NT2/D1 (cell line): ENCODE data around the gene DDX39A.

Experiments
- DNase-seq: peaks from one replicate; pipeline ENCODE4 v3.0.0-alpha.2; 2011; ENCODE audit warnings: low read depth, low spot score
- H3K27me3 ChIP-seq: 2 replicates; pipeline ENCODE4 v1.6.0; 2011; ENCODE audit warnings: mild to moderate bottlenecking; ENCODE audit not compliant: insufficient read length, insufficient read depth
- H3K36me3 ChIP-seq: 2 replicates; pipeline ENCODE4 v1.6.1; 2011; ENCODE audit warnings: mild to moderate bottlenecking, low read length, mixed read lengths; ENCODE audit not compliant: insufficient read depth, insufficient read length
- H3K4me1 ChIP-seq: 2 replicates; pipeline ENCODE4 v1.5.1; 2011; ENCODE audit not compliant: insufficient read depth, insufficient read length
- H3K4me3 ChIP-seq: 2 replicates; pipeline ENCODE4 v1.5.1; 2011; ENCODE audit warnings: low read depth; ENCODE audit not compliant: insufficient read length
- H3K9ac ChIP-seq: 2 replicates; pipeline ENCODE4 v1.6.0; 2011; ENCODE audit warnings: low read depth; ENCODE audit not compliant: insufficient read length
- H3K9me3 ChIP-seq: 2 replicates; pipeline ENCODE4 v1.5.1; 2011; ENCODE audit warnings: mild to moderate bottlenecking, low read length; ENCODE audit not compliant: insufficient read depth
- SUZ12 ChIP-seq: IDR thresholded peaks from 2 replicates; pipeline ENCODE4 v1.6.1; 2011; ENCODE audit not compliant: insufficient read length, insufficient read depth; ENCODE audit errors: extremely low read depth
- YY1 ChIP-seq: IDR thresholded peaks from 2 replicates; pipeline ENCODE4 v1.6.1; 2011; ENCODE audit not compliant: insufficient read length, insufficient read depth
- ZNF274 ChIP-seq: IDR thresholded peaks from 2 replicates; pipeline ENCODE4 v1.6.1; 2011; ENCODE audit warnings: mild to moderate bottlenecking, low read depth, low read length

Gene DDX39A

GRCh38 chr19:14433554-14434501 is 14.7 kb upstream of the DDX39A start:
- Histone ChIP-seq H3K4me1 (peaks cover 11% of the 10 kb centered on the region), H3K9me3 (no peaks in the 10 kb centered on the region), H3K36me3 (peaks cover 6% of the 10 kb centered on the region), H3K4me3 (peak overlapping the region; percentile 70), H3K27me3 (peaks cover 3% of the 10 kb centered on the region), H3K9ac (peak overlapping the region; percentile 89)
- DNase-seq = no peak
- TF ChIP-seq SUZ12 = no peak
- TF ChIP-seq YY1 = no peak
- no peak for TF ChIP-seq ZNF274

- H3K36me3 ChIP-seq = peaks cover 6% of the 10 kb centered on the region
- H3K4me3 ChIP-seq = peak within 1 kb of the TSS; percentile 70
- H3K9me3 ChIP-seq = no peaks in the 10 kb centered on the region
- DNase-seq = peak; percentile 30
- peak within 1 kb of the TSS; percentile 89 for H3K9ac ChIP-seq
- TF ChIP-seq YY1 = no peak
- no peak for TF ChIP-seq SUZ12
- no peak for TF ChIP-seq ZNF274
- H3K27me3 ChIP-seq = peaks cover 3% of the 10 kb centered on the region
- H3K4me1 ChIP-seq = peaks cover 11% of the 10 kb centered on the region
These were observed 13.8 kb upstream of the DDX39A start, which contains the start of gene PKN1 for GRCh38 chr19:14432791-14433553. TSS of gene PKN1 (plus strand) at chr19:14433306. CDS start at chr19:14433522, 216 bp downstream.

- Histone ChIP-seq H3K4me3 (no peak overlapping the region), H3K36me3 (no peaks in the 10 kb centered on the region), H3K27me3 (peaks cover 3% of the 10 kb centered on the region), H3K9me3 (no peaks in the 10 kb centered on the region), H3K4me1 (peaks cover 11% of the 10 kb centered on the region), H3K9ac (no peak overlapping the region)
- no peak for TF ChIP-seq SUZ12
- TF ChIP-seq ZNF274 = no peak
- TF ChIP-seq YY1 = no peak
- no peak for DNase-seq
These were observed 11.6 kb upstream of the DDX39A start for GRCh38 chr19:14430712-14431111.

GRCh38 chr19:14428882-14429416 is 9.8 kb upstream of the DDX39A start:
- DNase-seq = no peak
- TF ChIP-seq YY1 (no peak), ZNF274 (no peak), SUZ12 (no peak)
- Histone ChIP-seq H3K4me1 (peaks cover 3% of the 10 kb centered on the region), H3K4me3 (no peak overlapping the region), H3K9ac (no peak overlapping the region), H3K27me3 (peaks cover 3% of the 10 kb centered on the region), H3K9me3 (no peaks in the 10 kb centered on the region), H3K36me3 (no peaks in the 10 kb centered on the region)

GRCh38 chr19:14427461-14427860 is 8.3 kb upstream of the DDX39A start:
- no peaks in the 10 kb centered on the region for H3K36me3 ChIP-seq

GRCh38 chr19:14425696-14426138 is 6.6 kb upstream of the DDX39A start:
- TF ChIP-seq YY1 (no peak), SUZ12 (no peak), ZNF274 (no peak)
- H3K27me3 ChIP-seq = no peaks in the 10 kb centered on the region
- H3K4me1 ChIP-seq = peaks cover 3% of the 10 kb centered on the region
- peak overlapping the region; percentile 36 for H3K9ac ChIP-seq
- H3K4me3 ChIP-seq = no peak overlapping the region
- H3K36me3 ChIP-seq = no peaks in the 10 kb centered on the region
- DNase-seq = no peak
- H3K9me3 ChIP-seq = no peaks in the 10 kb centered on the region

More at GRCh38 chr19:14427461-14427860, 8.3 kb upstream of the DDX39A start:
- no peak for DNase-seq
- Histone ChIP-seq H3K4me1 (peaks cover 1% of the 10 kb centered on the region), H3K9ac (no peak overlapping the region), H3K27me3 (peaks cover 3% of the 10 kb centered on the region), H3K4me3 (no peak overlapping the region), H3K9me3 (no peaks in the 10 kb centered on the region)
- TF ChIP-seq SUZ12 (no peak), ZNF274 (no peak), YY1 (no peak)
